Neural cell (in vitro differentiated cells): ENCODE data around the gene DUS2. TPM values are rescaled to one million over a fixed set of nuclear protein-coding genes. Genes with fewer than 3 reads are reported as not detected.
"Not testable (repeated sequence)": the region's sequence is repeated elsewhere in the genome, so short reads cannot be mapped to it uniquely, and the experiment has no call there.

ENCODE experiments used
- H2AFZ ChIP-seq: fragments of 200-600, 300-800 bp; sonication (generic), shearing (Covaris generic); 2 replicates; pipeline ENCODE4 v1.6.0; 2014; ENCODE audit warnings: low read depth, mild to moderate bottlenecking, antibody characterized with exemption, low read length, moderate library complexity
- H3F3A ChIP-seq: fragments of 200-600 bp; shearing (Covaris generic); 2 replicates; pipeline ENCODE4 v1.6.1; 2016; ENCODE audit warnings: mild to moderate bottlenecking, moderate library complexity, mixed read lengths, antibody characterized with exemption, low read length; ENCODE audit not compliant: insufficient read depth, poor library complexity, severe bottlenecking
- H3K27ac ChIP-seq: fragments of 200-600, 300-800 bp; sonication (generic), shearing (Covaris generic); 2 replicates; pipeline ENCODE4 v1.5.1; 2014; ENCODE audit warnings: mild to moderate bottlenecking, low read length, moderate library complexity
- H3K27me3 ChIP-seq: fragments of 300-800, 200-600 bp; sonication (generic), shearing (Covaris generic); 2 replicates; pipeline ENCODE4 v1.6.0; 2014; ENCODE audit warnings: mild to moderate bottlenecking, low read depth, low read length, moderate library complexity; ENCODE audit not compliant: insufficient read depth
- H3K36me3 ChIP-seq: fragments of 300-800, 200-600 bp; sonication (generic), shearing (Covaris generic); 2 replicates; pipeline ENCODE4 v1.5.1; 2014; ENCODE audit warnings: mild to moderate bottlenecking, antibody characterized with exemption, low read length, moderate library complexity; ENCODE audit not compliant: insufficient read depth
- H3K4me2 ChIP-seq: fragments of 300-800, 200-600 bp; sonication (generic), shearing (Covaris generic); 2 replicates; pipeline ENCODE4 v1.6.0; 2014; ENCODE audit warnings: mild to moderate bottlenecking, low read length
- H3K4me3 ChIP-seq: fragments of 300-800, 200-600 bp; sonication (generic), shearing (Covaris generic); 2 replicates; pipeline ENCODE4 v1.5.1; 2014; ENCODE audit warnings: mild to moderate bottlenecking, low read length, moderate library complexity
- H3K79me2 ChIP-seq: fragments of 200-600 bp; shearing (Covaris generic); replicated peaks from 2 replicates; pipeline ENCODE4 v1.6.0; 2014; ENCODE audit warnings: mild to moderate bottlenecking, low read length, moderate library complexity; ENCODE audit not compliant: insufficient read depth
- H3K9ac ChIP-seq: fragments of 300-800, 200-600 bp; sonication (generic), shearing (Covaris generic); 2 replicates; pipeline ENCODE4 v1.6.1; 2016; ENCODE audit warnings: mild to moderate bottlenecking, low read length, mixed read lengths
- H3K9me2 ChIP-seq: fragments of 200-600 bp; shearing (Covaris generic); 2 replicates; pipeline ENCODE4 v1.6.1; 2016; ENCODE audit warnings: mild to moderate bottlenecking, low read length, mixed read lengths; ENCODE audit not compliant: insufficient read depth
- H3K9me3 ChIP-seq: fragments of 200-600, 300-800 bp; sonication (generic), shearing (Covaris generic); 2 replicates; pipeline ENCODE4 v1.6.1; 2016; ENCODE audit warnings: mild to moderate bottlenecking, mixed run types, low read length, moderate library complexity, mixed read lengths
- H4K20me1 ChIP-seq: fragments of 200-600 bp; shearing (Covaris generic); 2 replicates; pipeline ENCODE4 v1.6.1; 2016; ENCODE audit warnings: mild to moderate bottlenecking, mixed run types; ENCODE audit not compliant: insufficient read depth
- EP300 ChIP-seq: fragments of 450-650 bp; conservative IDR thresholded peaks from 2 replicates; pipeline ENCODE4 v1.6.1; 2014; ENCODE audit warnings: antibody characterized with exemption, mild to moderate bottlenecking, moderate library complexity; ENCODE audit not compliant: poor library complexity, severe bottlenecking
- EZH2 ChIP-seq: fragments of 200-600, 300-800 bp; shearing (Covaris generic), sonication (generic); IDR thresholded peaks from 2 replicates; pipeline ENCODE4 v1.6.1; 2014; ENCODE audit warnings: antibody characterized with exemption, low read length, borderline replicate concordance, mild to moderate bottlenecking; ENCODE audit not compliant: insufficient read depth, poor library complexity, severe bottlenecking
- MXI1 ChIP-seq: fragments of 450-650 bp; conservative IDR thresholded peaks from 2 replicates; pipeline ENCODE4 v1.6.1; 2014; ENCODE audit warnings: antibody characterized with exemption, mild to moderate bottlenecking; ENCODE audit not compliant: poor library complexity, severe bottlenecking
- POLR2AphosphoS5 ChIP-seq: IDR thresholded peaks from 2 replicates; pipeline ENCODE4 v1.6.1; 2012
- RAD21 ChIP-seq: fragments of 450-650 bp; conservative IDR thresholded peaks from 2 replicates; pipeline ENCODE4 v1.6.1; 2014; ENCODE audit warnings: antibody characterized with exemption, mild to moderate bottlenecking, moderate library complexity
- SMC3 ChIP-seq: fragments of 450-650 bp; conservative IDR thresholded peaks from 2 replicates; pipeline ENCODE4 v1.6.1; 2014; ENCODE audit warnings: antibody characterized with exemption, mild to moderate bottlenecking, moderate library complexity; ENCODE audit not compliant: poor library complexity
- TAF1 ChIP-seq: IDR thresholded peaks from 2 replicates; pipeline ENCODE4 v1.6.1; 2012; ENCODE audit warnings: low read depth
- polyA plus RNA-seq: library from polyadenylated mRNA; depleted of rRNA; stranded (reverse); fragments of >200 nt; gene quantifications from 2 replicates; pipeline ENCODE4 v1.2.3, GENCODE V29; 2014
- TF ChIP-seq, protein P1 (sequence below): IDR thresholded peaks from 2 replicates; pipeline ENCODE4 v1.6.1; 2012; ENCODE audit warnings: borderline replicate concordance
- TF ChIP-seq, protein P2 (sequence below): fragments of 450-650 bp; IDR thresholded peaks from 2 replicates; pipeline ENCODE4 v1.5.1; 2014; ENCODE audit warnings: antibody characterized with exemption, mild to moderate bottlenecking, moderate library complexity; ENCODE audit not compliant: poor library complexity, severe bottlenecking

The DUS2 gene
- polyA plus RNA-seq, 1 donor from 2014 or later = 22.4 TPM

DNA sequence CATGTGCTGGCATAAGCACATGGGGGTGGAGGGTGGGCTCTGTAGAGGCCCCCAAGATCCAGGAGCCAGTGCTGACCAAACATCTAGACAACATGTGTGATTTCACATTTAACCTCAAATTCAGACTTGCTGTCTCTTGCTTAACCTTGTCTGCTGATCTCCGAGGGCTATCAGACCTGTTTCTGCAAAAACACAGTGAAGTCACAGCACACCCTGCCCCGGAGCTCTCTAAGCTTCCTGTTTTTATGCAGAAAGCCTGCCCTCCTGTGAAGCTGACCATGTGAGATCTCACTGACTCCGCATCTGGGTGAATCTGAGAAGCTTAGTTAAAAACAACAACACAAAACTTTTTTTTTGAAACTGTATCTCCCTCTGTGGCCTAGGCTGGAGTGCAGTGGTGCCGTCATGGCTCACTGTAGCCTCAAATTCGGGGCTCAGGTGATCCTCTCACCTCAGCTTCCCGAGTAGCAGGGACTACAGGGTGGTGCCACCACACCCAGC is 17.2 kb upstream of the DUS2 start:
- no peaks in the 10 kb centered on the region for H3K36me3 ChIP-seq
- no peaks in the 10 kb centered on the region for H4K20me1 ChIP-seq
- H2AFZ ChIP-seq = no peak overlapping the region
- no peak overlapping the region for H3K9ac ChIP-seq
- H3K27ac ChIP-seq = no peak overlapping the region
- no peaks in the 10 kb centered on the region for H3K79me2 ChIP-seq
- TF ChIP-seq EP300 (no peak), EZH2 (no peak), RAD21 (no peak), TAF1 (no peak), SMC3 (no peak), MXI1 (no peak), POLR2AphosphoS5 (no peak)
- TF ChIP-seq, protein P1, sequence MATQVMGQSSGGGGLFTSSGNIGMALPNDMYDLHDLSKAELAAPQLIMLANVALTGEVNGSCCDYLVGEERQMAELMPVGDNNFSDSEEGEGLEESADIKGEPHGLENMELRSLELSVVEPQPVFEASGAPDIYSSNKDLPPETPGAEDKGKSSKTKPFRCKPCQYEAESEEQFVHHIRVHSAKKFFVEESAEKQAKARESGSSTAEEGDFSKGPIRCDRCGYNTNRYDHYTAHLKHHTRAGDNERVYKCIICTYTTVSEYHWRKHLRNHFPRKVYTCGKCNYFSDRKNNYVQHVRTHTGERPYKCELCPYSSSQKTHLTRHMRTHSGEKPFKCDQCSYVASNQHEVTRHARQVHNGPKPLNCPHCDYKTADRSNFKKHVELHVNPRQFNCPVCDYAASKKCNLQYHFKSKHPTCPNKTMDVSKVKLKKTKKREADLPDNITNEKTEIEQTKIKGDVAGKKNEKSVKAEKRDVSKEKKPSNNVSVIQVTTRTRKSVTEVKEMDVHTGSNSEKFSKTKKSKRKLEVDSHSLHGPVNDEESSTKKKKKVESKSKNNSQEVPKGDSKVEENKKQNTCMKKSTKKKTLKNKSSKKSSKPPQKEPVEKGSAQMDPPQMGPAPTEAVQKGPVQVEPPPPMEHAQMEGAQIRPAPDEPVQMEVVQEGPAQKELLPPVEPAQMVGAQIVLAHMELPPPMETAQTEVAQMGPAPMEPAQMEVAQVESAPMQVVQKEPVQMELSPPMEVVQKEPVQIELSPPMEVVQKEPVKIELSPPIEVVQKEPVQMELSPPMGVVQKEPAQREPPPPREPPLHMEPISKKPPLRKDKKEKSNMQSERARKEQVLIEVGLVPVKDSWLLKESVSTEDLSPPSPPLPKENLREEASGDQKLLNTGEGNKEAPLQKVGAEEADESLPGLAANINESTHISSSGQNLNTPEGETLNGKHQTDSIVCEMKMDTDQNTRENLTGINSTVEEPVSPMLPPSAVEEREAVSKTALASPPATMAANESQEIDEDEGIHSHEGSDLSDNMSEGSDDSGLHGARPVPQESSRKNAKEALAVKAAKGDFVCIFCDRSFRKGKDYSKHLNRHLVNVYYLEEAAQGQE = no peak
- TF ChIP-seq, protein P2, sequence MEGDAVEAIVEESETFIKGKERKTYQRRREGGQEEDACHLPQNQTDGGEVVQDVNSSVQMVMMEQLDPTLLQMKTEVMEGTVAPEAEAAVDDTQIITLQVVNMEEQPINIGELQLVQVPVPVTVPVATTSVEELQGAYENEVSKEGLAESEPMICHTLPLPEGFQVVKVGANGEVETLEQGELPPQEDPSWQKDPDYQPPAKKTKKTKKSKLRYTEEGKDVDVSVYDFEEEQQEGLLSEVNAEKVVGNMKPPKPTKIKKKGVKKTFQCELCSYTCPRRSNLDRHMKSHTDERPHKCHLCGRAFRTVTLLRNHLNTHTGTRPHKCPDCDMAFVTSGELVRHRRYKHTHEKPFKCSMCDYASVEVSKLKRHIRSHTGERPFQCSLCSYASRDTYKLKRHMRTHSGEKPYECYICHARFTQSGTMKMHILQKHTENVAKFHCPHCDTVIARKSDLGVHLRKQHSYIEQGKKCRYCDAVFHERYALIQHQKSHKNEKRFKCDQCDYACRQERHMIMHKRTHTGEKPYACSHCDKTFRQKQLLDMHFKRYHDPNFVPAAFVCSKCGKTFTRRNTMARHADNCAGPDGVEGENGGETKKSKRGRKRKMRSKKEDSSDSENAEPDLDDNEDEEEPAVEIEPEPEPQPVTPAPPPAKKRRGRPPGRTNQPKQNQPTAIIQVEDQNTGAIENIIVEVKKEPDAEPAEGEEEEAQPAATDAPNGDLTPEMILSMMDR = no peak
- H3K27me3 ChIP-seq = no peaks in the 10 kb centered on the region
- H3K4me2 ChIP-seq = no peak overlapping the region
- H3K9me2 ChIP-seq = no peaks in the 10 kb centered on the region
- H3F3A ChIP-seq = no peaks in the 10 kb centered on the region
- no peaks in the 10 kb centered on the region for H3K9me3 ChIP-seq
- H3K4me3 ChIP-seq = no peak overlapping the region

DNA sequence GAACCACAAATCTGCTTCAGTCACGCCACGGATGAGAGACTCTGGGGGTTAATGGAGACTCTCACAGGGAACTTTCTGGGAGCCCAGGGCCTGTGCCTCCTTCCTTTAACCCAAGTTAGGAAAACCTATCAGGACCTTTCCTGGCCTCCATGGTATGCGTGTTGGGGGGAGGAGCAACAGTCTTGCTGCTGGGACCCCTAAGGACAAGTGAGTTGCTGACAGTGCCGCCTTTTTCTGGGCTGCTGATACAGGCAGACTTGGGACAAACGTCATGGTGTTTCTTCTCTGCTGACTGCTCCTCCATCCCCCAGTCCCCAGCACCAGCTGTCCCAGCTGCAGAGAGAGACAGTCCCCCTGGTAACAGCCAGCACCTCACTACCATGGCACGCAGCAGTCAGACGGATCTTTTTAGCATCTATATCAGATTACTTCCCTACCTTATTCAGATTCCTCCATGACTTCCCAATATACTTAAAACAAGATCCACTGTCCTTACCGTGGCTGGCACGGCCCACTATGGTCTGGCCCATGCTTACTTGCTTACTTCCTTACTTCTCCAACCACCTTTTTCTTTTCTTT is 13.8 kb upstream of the DUS2 start:
- no peak overlapping the region for H3K4me3 ChIP-seq
- no peak overlapping the region for H3K9ac ChIP-seq
- TF ChIP-seq, protein P2 = no peak
- no peak for TF ChIP-seq SMC3
- no peak for TF ChIP-seq TAF1
- no peaks in the 10 kb centered on the region for H3K36me3 ChIP-seq
- H3K9me2 ChIP-seq = no peaks in the 10 kb centered on the region
- no peak overlapping the region for H3K27ac ChIP-seq
- no peaks in the 10 kb centered on the region for H3K79me2 ChIP-seq
- H3K4me2 ChIP-seq = no peak overlapping the region
- H4K20me1 ChIP-seq = no peaks in the 10 kb centered on the region
- H3K9me3 ChIP-seq = no peaks in the 10 kb centered on the region
- no peaks in the 10 kb centered on the region for H3F3A ChIP-seq
- no peak overlapping the region for H2AFZ ChIP-seq
- no peaks in the 10 kb centered on the region for H3K27me3 ChIP-seq

DNA sequence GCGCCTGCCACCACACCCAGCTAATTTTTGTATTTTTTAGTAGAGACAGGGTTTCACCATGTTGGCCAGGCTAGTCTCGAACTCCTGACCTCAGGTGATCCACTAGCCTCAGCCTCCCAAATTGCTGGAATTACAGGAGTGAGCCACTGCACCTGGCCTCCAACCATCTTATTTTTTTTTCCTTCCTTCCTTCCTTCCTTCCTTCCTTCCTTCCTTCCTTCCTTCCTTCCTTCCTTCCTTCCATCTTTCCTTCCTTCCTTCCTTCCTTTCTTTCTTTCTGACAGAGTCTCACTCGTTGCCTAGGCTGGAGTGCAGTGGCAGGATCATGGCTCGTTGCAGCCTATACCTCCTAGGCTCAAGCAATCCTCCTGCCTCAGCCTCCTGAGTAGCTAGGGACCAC is 13.2 kb upstream of the DUS2 start:
- H2AFZ ChIP-seq, H3K9me3 ChIP-seq, H3K9me2 ChIP-seq, H3K27ac ChIP-seq, H3K36me3 ChIP-seq, H3K4me3 ChIP-seq, H3K4me2 ChIP-seq, H4K20me1 ChIP-seq, H3K27me3 ChIP-seq, H3F3A ChIP-seq, H3K9ac ChIP-seq, H3K79me2 ChIP-seq: not testable (repeated sequence)
